Loucy (cell line): ENCODE results near the gene KLRC2.
"Not testable (repeated sequence)": the region's sequence is repeated elsewhere in the genome, so short reads cannot be mapped to it uniquely, and the experiment has no call there.

Experiments
- H2AFZ ChIP-seq: fragments of 200-600 bp; sonication (generic); 2 replicates; pipeline ENCODE4 v1.6.0; 2016; ENCODE audit warnings: antibody characterized with exemption, mild to moderate bottlenecking, low read length, moderate library complexity
- H3F3A ChIP-seq: fragments of 200-600 bp; 2 replicates; pipeline ENCODE4 v1.6.0; 2016; ENCODE audit warnings: antibody characterized with exemption, low read depth, mild to moderate bottlenecking
- H3K27me3 ChIP-seq: fragments of 200-600 bp; sonication (generic); 2 replicates; pipeline ENCODE4 v1.6.1; 2014; ENCODE audit warnings: low read length, mild to moderate bottlenecking; ENCODE audit not compliant: insufficient read depth, poor library complexity, severe bottlenecking
- H3K36me3 ChIP-seq: fragments of 200-600 bp; sonication (generic); 2 replicates; pipeline ENCODE4 v1.6.1; 2016; ENCODE audit warnings: low read length; ENCODE audit not compliant: insufficient read depth
- H3K4me1 ChIP-seq: fragments of 200-600 bp; sonication (generic); 2 replicates; pipeline ENCODE4 v1.5.1; 2014; ENCODE audit warnings: low read length, mild to moderate bottlenecking; ENCODE audit not compliant: insufficient read depth, poor library complexity, severe bottlenecking
- H3K4me2 ChIP-seq: fragments of 200-600 bp; sonication (generic); 2 replicates; pipeline ENCODE4 v1.6.0; 2014; ENCODE audit warnings: antibody characterized with exemption, low read length, low read depth, mild to moderate bottlenecking; ENCODE audit not compliant: poor library complexity, severe bottlenecking
- H3K4me3 ChIP-seq: fragments of 200-600 bp; sonication (generic); 2 replicates; pipeline ENCODE4 v1.5.1; 2014; ENCODE audit warnings: low read length, mild to moderate bottlenecking, mixed read lengths; ENCODE audit not compliant: poor library complexity, severe bottlenecking
- H3K79me2 ChIP-seq: fragments of 200-600 bp; sonication (generic); 2 replicates; pipeline ENCODE4 v1.6.1; 2014; ENCODE audit warnings: low read length; ENCODE audit not compliant: insufficient read depth
- H3K9ac ChIP-seq: fragments of 200-600 bp; sonication (generic); 2 replicates; pipeline ENCODE4 v1.6.0; 2014; ENCODE audit warnings: mild to moderate bottlenecking, low read depth, low read length, moderate library complexity; ENCODE audit not compliant: poor library complexity, severe bottlenecking
- H3K9me2 ChIP-seq: fragments of 200-600 bp; sonication (generic); replicated peaks from 2 replicates; pipeline ENCODE4 v1.6.1; 2016; ENCODE audit warnings: low read depth, low read length, mixed read lengths
- H3K9me3 ChIP-seq: fragments of 200-600 bp; sonication (generic); 2 replicates; pipeline ENCODE4 v1.6.1; 2014; ENCODE audit warnings: mild to moderate bottlenecking, antibody characterized with exemption, low read length, low read depth; ENCODE audit not compliant: insufficient read depth
- H4K20me1 ChIP-seq: fragments of 200-600 bp; sonication (generic); 2 replicates; pipeline ENCODE4 v1.6.0; 2014; ENCODE audit warnings: antibody characterized with exemption, low read length, mild to moderate bottlenecking; ENCODE audit not compliant: insufficient read depth, poor library complexity, severe bottlenecking
- CTCF ChIP-seq: fragments of 200-600 bp; sonication (generic); conservative IDR thresholded peaks from 2 replicates; pipeline ENCODE4 v1.5.1; 2014; ENCODE audit warnings: mild to moderate bottlenecking, antibody characterized with exemption, low read length
- EZH2phosphoT487 ChIP-seq: fragments of 200-600 bp; IDR thresholded peaks from 2 replicates; pipeline ENCODE4 v1.6.1; 2018; ENCODE audit warnings: antibody characterized with exemption, mild to moderate bottlenecking, moderate library complexity, borderline replicate concordance

KLRC2 gene

GRCh38 chr12:10398168-10398567 lies 37.6 kb downstream of the KLRC2 start:
- TF ChIP-seq EZH2phosphoT487: no peak
- TF ChIP-seq CTCF: no peak
- peak overlapping the region; percentile 25 for H3K4me2 ChIP-seq
- no peaks in the 10 kb centered on the region for H3K79me2 ChIP-seq
- no peaks in the 10 kb centered on the region for H3F3A ChIP-seq
- H3K9me2 ChIP-seq: no peaks in the 10 kb centered on the region
- no peaks in the 10 kb centered on the region for H4K20me1 ChIP-seq
- H2AFZ ChIP-seq: no peak overlapping the region
- H3K36me3 ChIP-seq: no peaks in the 10 kb centered on the region
- no peak overlapping the region for H3K9ac ChIP-seq
- peaks cover 36% of the 10 kb centered on the region for H3K4me1 ChIP-seq
- no peaks in the 10 kb centered on the region for H3K27me3 ChIP-seq
- no peaks in the 10 kb centered on the region for H3K9me3 ChIP-seq
- no peak overlapping the region for H3K4me3 ChIP-seq

GRCh38 chr12:10397296-10397695 lies 38.5 kb downstream of the KLRC2 start:
- no peak overlapping the region for H3K9ac ChIP-seq
- no peak for TF ChIP-seq EZH2phosphoT487
- no peak for TF ChIP-seq CTCF
- H2AFZ ChIP-seq: no peak overlapping the region
- H3K4me2 ChIP-seq: peak overlapping the region; percentile 25
- peaks cover 44% of the 10 kb centered on the region for H3K4me1 ChIP-seq
- H3K9me2 ChIP-seq: no peaks in the 10 kb centered on the region
- H4K20me1 ChIP-seq: no peaks in the 10 kb centered on the region
- no peaks in the 10 kb centered on the region for H3K9me3 ChIP-seq
- no peaks in the 10 kb centered on the region for H3K27me3 ChIP-seq
- no peaks in the 10 kb centered on the region for H3K79me2 ChIP-seq
- H3K36me3 ChIP-seq: no peaks in the 10 kb centered on the region
- H3F3A ChIP-seq: no peaks in the 10 kb centered on the region
- no peak overlapping the region for H3K4me3 ChIP-seq

- H3K4me3 ChIP-seq, H4K20me1 ChIP-seq, H2AFZ ChIP-seq, H3K36me3 ChIP-seq, H3K9ac ChIP-seq, H3K9me3 ChIP-seq, H3K9me2 ChIP-seq, H3K27me3 ChIP-seq, H3K79me2 ChIP-seq, H3F3A ChIP-seq: not testable (repeated sequence)
- Histone ChIP-seq H3K4me1 (peaks cover 54% of the 10 kb centered on the region), H3K4me2 (peak overlapping the region; percentile 53)
Observed at GRCh38 chr12:10396176-10396575, 39.6 kb downstream of the KLRC2 start.

- no peak overlapping the region for H3K9ac ChIP-seq
- H2AFZ ChIP-seq: no peak overlapping the region
- no peaks in the 10 kb centered on the region for H3K9me2 ChIP-seq
- TF ChIP-seq EZH2phosphoT487 (no peak), CTCF (no peak)
- no peaks in the 10 kb centered on the region for H3K79me2 ChIP-seq
- H3K4me3 ChIP-seq: peak overlapping the region; percentile 11
- no peaks in the 10 kb centered on the region for H3K9me3 ChIP-seq
- H4K20me1 ChIP-seq: no peaks in the 10 kb centered on the region
- H3F3A ChIP-seq: no peaks in the 10 kb centered on the region
- H3K4me2 ChIP-seq: peak overlapping the region; percentile 53
- H3K4me1 ChIP-seq: peaks cover 53% of the 10 kb centered on the region
- no peaks in the 10 kb centered on the region for H3K36me3 ChIP-seq
- H3K27me3 ChIP-seq: no peaks in the 10 kb centered on the region
Observed at GRCh38 chr12:10395390-10395998, 40.3 kb downstream of the KLRC2 start.

- not testable (repeated sequence) for H3K27me3 ChIP-seq, H3K9ac ChIP-seq, H3K79me2 ChIP-seq, H4K20me1 ChIP-seq, H3K36me3 ChIP-seq, H3K9me2 ChIP-seq, H3K9me3 ChIP-seq, H3K4me3 ChIP-seq, H2AFZ ChIP-seq, H3F3A ChIP-seq
- H3K4me2 ChIP-seq: peak overlapping the region; percentile 53
- H3K4me1 ChIP-seq: peaks cover 53% of the 10 kb centered on the region
Observed at GRCh38 chr12:10394531-10395152, 41.2 kb downstream of the KLRC2 start.
